Measurements from ENCODE around the gene FAM162A.

Gene FAM162A

DNA sequence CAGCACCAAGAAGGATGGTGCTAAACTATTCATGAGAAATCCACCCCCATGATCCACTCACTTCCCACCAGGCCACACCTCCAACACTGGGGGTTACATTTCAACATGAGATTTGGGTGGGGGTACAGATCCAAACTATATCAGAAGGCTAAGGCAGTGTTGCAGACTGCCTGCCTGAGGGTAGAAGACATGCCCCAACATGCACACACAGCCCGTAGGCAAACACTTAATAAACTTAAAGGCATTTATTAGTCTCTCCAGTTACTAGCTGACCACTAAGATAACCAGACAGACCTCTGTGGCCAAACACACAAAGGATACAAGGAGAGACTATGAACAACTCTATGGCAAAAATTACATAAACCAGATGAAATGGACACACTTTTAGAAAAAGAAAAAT lies 10.2 kb downstream of the FAM162A start:
- H3K4me3 ChIP-seq, result no peak overlapping the region
- H3K27ac ChIP-seq, result no peak overlapping the region
- TF ChIP-seq, protein P1, sequence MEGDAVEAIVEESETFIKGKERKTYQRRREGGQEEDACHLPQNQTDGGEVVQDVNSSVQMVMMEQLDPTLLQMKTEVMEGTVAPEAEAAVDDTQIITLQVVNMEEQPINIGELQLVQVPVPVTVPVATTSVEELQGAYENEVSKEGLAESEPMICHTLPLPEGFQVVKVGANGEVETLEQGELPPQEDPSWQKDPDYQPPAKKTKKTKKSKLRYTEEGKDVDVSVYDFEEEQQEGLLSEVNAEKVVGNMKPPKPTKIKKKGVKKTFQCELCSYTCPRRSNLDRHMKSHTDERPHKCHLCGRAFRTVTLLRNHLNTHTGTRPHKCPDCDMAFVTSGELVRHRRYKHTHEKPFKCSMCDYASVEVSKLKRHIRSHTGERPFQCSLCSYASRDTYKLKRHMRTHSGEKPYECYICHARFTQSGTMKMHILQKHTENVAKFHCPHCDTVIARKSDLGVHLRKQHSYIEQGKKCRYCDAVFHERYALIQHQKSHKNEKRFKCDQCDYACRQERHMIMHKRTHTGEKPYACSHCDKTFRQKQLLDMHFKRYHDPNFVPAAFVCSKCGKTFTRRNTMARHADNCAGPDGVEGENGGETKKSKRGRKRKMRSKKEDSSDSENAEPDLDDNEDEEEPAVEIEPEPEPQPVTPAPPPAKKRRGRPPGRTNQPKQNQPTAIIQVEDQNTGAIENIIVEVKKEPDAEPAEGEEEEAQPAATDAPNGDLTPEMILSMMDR (IDR thresholded peaks at IDR 0.05), result no peak
- no peak for DNase-seq (ENCODE audit: low spot score)

DNA sequence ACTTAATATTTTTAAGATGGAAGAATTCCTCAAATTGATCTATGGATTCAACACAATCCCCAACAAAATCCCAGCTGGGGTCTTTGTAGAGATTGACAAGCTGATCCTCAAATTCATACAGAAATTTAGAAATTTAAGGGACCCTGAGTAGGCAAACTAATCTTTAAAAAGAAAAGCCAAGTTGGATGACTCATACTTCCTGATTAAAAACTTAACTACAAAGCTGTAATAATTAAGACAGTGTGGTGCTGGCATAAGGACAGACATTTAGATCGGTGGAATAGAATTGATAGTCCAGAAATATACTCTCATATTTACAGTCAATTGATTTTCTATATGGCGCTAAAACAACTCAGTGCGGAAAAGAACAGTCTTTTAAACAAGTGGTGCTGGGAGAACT lies 11.6 kb downstream of the FAM162A start:
- TF ChIP-seq, protein P1 (IDR thresholded peaks at IDR 0.05), result no peak
- no peak overlapping the region for H3K4me3 ChIP-seq
- DNase-seq (ENCODE audit: low spot score), result no peak
- no peak overlapping the region for H3K27ac ChIP-seq

DNA sequence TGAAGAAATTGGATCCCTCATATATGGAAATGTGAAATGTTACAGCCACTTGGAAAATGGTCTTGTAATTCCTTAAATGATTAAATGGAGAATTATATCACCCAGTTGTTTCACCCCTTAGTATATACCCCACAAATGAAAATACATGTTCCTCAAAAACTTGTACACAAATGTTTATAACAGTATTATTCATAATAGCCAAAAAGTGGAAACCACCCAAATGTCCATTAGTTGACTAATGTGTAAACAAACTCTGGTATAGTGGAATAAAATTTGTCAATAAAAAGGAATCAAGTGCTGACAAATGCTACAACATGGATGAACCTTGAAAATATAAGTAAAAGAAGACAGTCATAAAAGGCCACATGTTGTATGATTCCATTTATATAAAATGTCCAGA lies 12.5 kb downstream of the FAM162A start:
- Histone ChIP-seq H3K27ac (no peak overlapping the region), H3K4me3 (no peak overlapping the region)
- TF ChIP-seq, protein P1 (IDR thresholded peaks at IDR 0.05), result no peak
- no peak for DNase-seq (ENCODE audit: low spot score)

DNA sequence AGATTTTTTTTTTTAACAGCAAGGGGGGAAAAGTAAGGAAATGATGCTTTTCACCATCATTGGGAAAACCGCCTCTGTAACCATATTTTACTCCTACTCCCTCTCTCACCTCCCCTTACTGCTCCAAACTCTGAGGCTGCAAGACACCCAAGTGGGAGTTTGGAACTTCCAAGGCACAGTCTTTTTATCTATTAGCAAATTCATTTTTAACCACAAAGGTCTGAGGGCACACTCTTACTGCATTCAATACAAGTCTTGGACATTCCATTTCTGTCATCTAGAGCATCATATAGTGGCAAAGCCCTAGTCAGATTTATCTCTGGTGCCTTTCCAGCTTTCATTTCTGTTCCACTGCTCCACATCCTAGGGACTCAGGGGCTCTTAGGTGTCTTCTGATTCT lies 13.2 kb downstream of the FAM162A start:
- Histone ChIP-seq H3K4me3 (no peak overlapping the region), H3K27ac (no peak overlapping the region)
- DNase-seq (ENCODE audit: low spot score), result no peak
- TF ChIP-seq, protein P1 (IDR thresholded peaks at IDR 0.05), result no peak

DNA sequence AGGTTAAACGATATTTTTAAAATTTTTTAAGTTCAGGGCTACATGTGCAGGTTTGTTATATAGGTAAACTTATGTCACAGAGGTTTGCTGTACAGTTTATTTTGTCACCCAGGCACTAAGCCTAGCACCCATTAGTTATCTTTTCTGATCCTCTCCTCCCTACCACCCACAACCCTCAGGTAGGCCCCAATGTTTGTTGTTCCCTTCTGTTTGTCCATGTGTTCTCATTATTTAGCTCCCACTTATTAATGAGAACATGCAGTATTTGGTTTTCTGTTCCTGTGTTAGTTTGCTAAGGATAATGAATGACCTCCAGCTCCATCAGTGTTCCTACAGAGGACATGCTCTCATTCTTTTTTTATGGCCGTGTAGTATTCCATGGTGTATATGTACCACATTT lies 14.9 kb downstream of the FAM162A start:
- no peak for DNase-seq (ENCODE audit: low spot score)
- no peak overlapping the region for H3K4me3 ChIP-seq
- no peak overlapping the region for H3K27ac ChIP-seq
- TF ChIP-seq, protein P1 (IDR thresholded peaks at IDR 0.05), result no peak

DNA sequence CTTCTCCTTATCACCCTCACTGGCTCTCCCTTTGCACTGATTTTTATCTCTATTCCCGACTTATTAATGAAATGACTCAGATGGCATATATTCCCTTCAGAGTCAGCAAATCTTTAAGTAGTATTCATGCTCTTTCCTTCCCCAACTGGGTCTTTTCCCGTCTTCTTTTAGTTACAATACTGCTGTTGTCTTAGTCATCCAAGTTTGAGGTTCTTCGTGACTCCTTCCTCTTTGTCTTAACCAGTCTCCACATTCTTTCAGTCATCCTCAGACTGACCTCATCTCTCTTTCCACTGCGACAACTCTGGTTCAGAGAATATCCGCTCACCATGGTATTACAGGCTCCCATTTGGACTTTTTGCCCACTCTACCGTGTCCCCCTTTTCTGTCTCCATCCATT lies 19.5 kb downstream of the FAM162A start:
- DNase-seq (ENCODE audit: low spot score), result no peak
- Histone ChIP-seq H3K27ac (no peak overlapping the region), H3K4me3 (no peak overlapping the region)
- TF ChIP-seq, protein P1 (IDR thresholded peaks at IDR 0.05), result no peak

DNA sequence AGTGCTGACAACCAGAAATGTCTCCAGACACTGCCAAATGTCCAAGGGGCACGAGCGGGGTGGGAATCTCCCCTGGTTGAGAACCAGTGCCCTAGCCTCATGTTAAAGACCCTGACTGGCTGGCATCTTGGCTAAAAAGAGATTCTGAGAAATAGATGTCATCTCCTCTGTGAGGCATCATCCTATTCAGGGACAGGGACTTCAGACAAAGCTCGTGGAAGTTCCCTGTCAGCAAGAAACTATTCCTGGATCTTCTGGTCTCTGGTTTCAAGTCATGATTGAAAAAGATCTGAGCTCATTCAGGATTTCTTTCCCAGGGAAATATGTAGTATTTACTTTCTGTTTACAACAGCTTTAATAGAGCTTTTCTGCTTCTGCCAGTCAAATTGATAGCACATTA lies 21.0 kb downstream of the FAM162A start:
- DNase-seq (ENCODE audit: low spot score), result no peak
- TF ChIP-seq, protein P1 (IDR thresholded peaks at IDR 0.05), result no peak
- Histone ChIP-seq H3K4me3 (no peak overlapping the region), H3K27ac (no peak overlapping the region)
